Colonic mucosa (tissue), 4 donors: ENCODE results near the gene IRGQ. TPM values are rescaled to one million over a fixed set of nuclear protein-coding genes. Genes with fewer than 3 reads are reported as not detected.

Experiments
- DNase-seq: peaks from one replicate; pipeline ENCODE4 v3.0.0-alpha.2; 2020
- H3K27ac ChIP-seq: fragments of 200-600 bp; one replicate; pipeline ENCODE4 v1.8.0; 2021
- H3K27me3 ChIP-seq: fragments of 200-600 bp; one replicate; pipeline ENCODE4 v1.8.0; 2021
- H3K36me3 ChIP-seq: fragments of 200-600 bp; one replicate; pipeline ENCODE4 v1.8.0; 2021
- H3K4me1 ChIP-seq: fragments of 200-600 bp; one replicate; pipeline ENCODE4 v1.8.0; 2021; ENCODE audit warnings: mild to moderate bottlenecking
- H3K4me3 ChIP-seq: fragments of 200-600 bp; one replicate; pipeline ENCODE4 v1.8.0; 2021
- H3K9ac ChIP-seq, 2 donors: one replicate each; pipeline ENCODE4 v1.7.0; 2013; ENCODE audit warnings: control low read depth in 2 of 2, low read depth in 2 of 2, low read length in 2 of 2
- H3K9me3 ChIP-seq: fragments of 200-600 bp; one replicate; pipeline ENCODE4 v1.8.0; 2021
- intact Hi-C: fragments of 100-400 bp; cut with DNase I; formaldehyde crosslinking; loops from one replicate; pipeline ENCODE4 v1.14.1; 2022
- total RNA-seq, 2 donors: library from RNA; stranded (reverse); fragmentation: NEBNext Ultra II Directional in 1 of 2; extraction: Animal tissue kit (Norgen Biotek cat#: 25700) in 1 of 2; gene quantifications; one replicate each; pipeline ENCODE4 v1.2.1, GENCODE V29; 2021
- TF ChIP-seq, protein P1 (sequence below): fragments of 200-600 bp; IDR thresholded peaks from one replicate; pipeline ENCODE4 v1.8.0; 2022; ENCODE audit warnings: antibody characterized with exemption, mild to moderate bottlenecking
- donor health status: healthy.
- donor health status: DM: no; HTN: no; CAD: no.
- donor health status: DM: no; HTN: no; CAD: no.

The IRGQ gene
- total RNA-seq, 2 donors from 2014 or later, result 19.9 to 24.6 TPM

DNA sequence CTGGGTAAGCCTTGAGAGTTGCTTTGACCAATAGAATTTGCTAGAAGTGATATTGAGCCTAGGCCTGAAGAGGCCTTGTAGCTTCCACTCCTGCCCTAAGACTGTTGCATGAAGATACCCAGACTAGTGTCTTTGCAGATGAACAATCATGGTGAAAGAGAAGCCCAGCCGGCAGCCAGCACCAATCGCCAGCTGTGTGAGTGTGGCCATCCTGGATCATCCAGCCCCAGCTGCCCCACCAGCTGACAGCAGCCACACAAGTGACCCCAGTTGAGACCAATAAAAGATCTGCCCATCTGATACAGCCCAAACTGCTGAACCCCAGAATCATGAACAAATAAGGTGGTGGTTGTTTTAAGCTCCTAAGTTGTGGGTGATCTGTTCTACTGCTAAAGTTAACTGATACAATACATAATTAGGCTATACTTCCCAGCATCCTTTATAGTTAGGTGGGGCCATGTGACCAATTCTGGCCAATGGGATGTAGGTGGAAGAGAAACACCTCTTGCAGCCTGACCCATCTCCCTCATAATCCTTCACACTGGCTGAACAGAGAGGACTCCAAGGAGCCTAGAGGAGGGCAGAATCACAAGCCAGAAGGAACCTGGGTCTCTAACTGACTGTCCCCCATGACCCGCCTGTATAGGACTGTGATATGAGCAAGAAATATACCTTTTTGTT lies 32.9 kb upstream of the IRGQ start:
- intact Hi-C loops, result no loop called here
- H3K9ac ChIP-seq, result no peak overlapping the region
- H3K27me3 ChIP-seq, result no peaks in the 10 kb centered on the region
- no peak overlapping the region for H3K4me3 ChIP-seq
- TF ChIP-seq, protein P1, sequence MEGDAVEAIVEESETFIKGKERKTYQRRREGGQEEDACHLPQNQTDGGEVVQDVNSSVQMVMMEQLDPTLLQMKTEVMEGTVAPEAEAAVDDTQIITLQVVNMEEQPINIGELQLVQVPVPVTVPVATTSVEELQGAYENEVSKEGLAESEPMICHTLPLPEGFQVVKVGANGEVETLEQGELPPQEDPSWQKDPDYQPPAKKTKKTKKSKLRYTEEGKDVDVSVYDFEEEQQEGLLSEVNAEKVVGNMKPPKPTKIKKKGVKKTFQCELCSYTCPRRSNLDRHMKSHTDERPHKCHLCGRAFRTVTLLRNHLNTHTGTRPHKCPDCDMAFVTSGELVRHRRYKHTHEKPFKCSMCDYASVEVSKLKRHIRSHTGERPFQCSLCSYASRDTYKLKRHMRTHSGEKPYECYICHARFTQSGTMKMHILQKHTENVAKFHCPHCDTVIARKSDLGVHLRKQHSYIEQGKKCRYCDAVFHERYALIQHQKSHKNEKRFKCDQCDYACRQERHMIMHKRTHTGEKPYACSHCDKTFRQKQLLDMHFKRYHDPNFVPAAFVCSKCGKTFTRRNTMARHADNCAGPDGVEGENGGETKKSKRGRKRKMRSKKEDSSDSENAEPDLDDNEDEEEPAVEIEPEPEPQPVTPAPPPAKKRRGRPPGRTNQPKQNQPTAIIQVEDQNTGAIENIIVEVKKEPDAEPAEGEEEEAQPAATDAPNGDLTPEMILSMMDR, result no peak
- no peaks in the 10 kb centered on the region for H3K36me3 ChIP-seq
- no peak overlapping the region for H3K27ac ChIP-seq
- no peaks in the 10 kb centered on the region for H3K9me3 ChIP-seq
- H3K4me1 ChIP-seq, result no peaks in the 10 kb centered on the region
- DNase-seq, result no peak

DNA sequence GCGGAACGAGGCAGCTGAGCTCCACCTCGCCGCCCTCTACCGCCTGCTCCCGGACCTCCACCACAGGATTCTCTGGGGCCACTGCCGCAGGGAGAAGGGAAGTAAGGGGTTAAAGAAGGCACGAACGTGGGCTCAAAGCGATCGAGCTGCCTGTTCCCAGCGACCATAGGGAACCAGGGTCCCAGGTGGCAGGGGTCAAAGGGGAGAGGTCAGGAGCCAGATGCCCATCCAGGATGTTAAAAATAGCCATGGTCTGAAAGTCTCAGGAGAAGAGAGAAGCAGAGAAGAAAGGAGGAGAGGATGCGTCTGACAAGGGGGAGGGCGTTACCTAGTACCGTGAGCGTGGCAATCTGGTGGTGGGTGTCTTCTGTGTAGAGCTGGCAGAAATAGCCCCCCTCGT lies 30.9 kb upstream of the IRGQ start:
- Histone ChIP-seq H3K36me3 (no peaks in the 10 kb centered on the region), H3K4me3 (no peak overlapping the region), H3K27me3 (no peaks in the 10 kb centered on the region), H3K9me3 (no peaks in the 10 kb centered on the region), H3K9ac (no peak overlapping the region), H3K27ac (no peak overlapping the region), H3K4me1 (no peaks in the 10 kb centered on the region)
- intact Hi-C loops, result no loop called here
- TF ChIP-seq, protein P1, result no peak
- DNase-seq, result no peak

GRCh38 chr19:43625918-43626579 lies 30.1 kb upstream of the IRGQ start:
- peak; percentile 35 for DNase-seq
- intact Hi-C loops, result no loop called here

DNA sequence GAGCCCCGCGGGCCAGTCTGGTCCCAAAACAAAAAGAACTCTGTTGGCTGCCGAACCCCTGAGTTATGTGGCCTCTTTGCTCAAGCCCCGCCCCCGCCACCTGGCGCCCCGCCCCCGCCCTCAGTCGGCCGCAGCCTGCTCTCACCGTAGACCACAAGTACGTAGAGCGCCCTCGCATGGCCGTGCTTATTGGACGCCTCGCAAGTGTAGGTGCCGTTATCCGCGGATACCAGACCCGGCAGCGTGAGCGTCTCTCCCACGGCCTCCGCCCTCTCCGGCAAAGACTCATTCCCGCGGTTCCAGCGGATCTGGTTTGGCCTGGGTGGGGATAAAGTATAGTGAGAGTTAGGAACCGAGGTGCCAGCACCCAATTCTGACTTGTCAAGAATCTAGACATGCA lies 29.0 kb upstream of the IRGQ start:
- no peak overlapping the region for H3K9ac ChIP-seq
- TF ChIP-seq, protein P1, result peak; percentile 16
- no peaks in the 10 kb centered on the region for H3K4me1 ChIP-seq
- peak; percentile 85 for DNase-seq
- intact Hi-C loops, result no loop called here
- H3K36me3 ChIP-seq, result no peaks in the 10 kb centered on the region
- no peak overlapping the region for H3K4me3 ChIP-seq
- H3K9me3 ChIP-seq, result no peaks in the 10 kb centered on the region
- H3K27ac ChIP-seq, result no peak overlapping the region
- no peaks in the 10 kb centered on the region for H3K27me3 ChIP-seq

More at GRCh38 chr19:43625918-43626579, 30.1 kb upstream of the IRGQ start:
- Histone ChIP-seq H3K9ac (no peak overlapping the region), H3K9me3 (no peaks in the 10 kb centered on the region), H3K4me3 (no peak overlapping the region), H3K4me1 (no peaks in the 10 kb centered on the region), H3K36me3 (no peaks in the 10 kb centered on the region), H3K27ac (no peak overlapping the region), H3K27me3 (no peaks in the 10 kb centered on the region)
- TF ChIP-seq, protein P1, result no peak

GRCh38 chr19:43623889-43624670 lies 28.1 kb upstream of the IRGQ start:
- TF ChIP-seq, protein P1, result no peak
- no peaks in the 10 kb centered on the region for H3K4me1 ChIP-seq

More at GRCh38 chr19:43623889-43624670, 28.1 kb upstream of the IRGQ start:
- no peaks in the 10 kb centered on the region for H3K27me3 ChIP-seq
- H3K9ac ChIP-seq, result no peak overlapping the region
- no peak overlapping the region for H3K27ac ChIP-seq
- H3K36me3 ChIP-seq, result no peaks in the 10 kb centered on the region
- H3K9me3 ChIP-seq, result no peaks in the 10 kb centered on the region
- no peak for DNase-seq
- intact Hi-C loops, result no loop called here
- no peak overlapping the region for H3K4me3 ChIP-seq
